GM12865 (cell line): ENCODE data around the gene ANAPC5.
"Not testable (repeated sequence)": the region's sequence is repeated elsewhere in the genome, so short reads cannot be mapped to it uniquely, and the experiment has no call there.

Experiments used
- DNase-seq: peaks from one replicate; pipeline ENCODE4 v3.0.0; 2010; ENCODE audit warnings: low read depth
- H3K4me3 ChIP-seq: 2 replicates; pipeline ENCODE4 v1.5.1; 2011; ENCODE audit warnings: mild to moderate bottlenecking, low read depth, low read length, control low read depth
- CTCF ChIP-seq: IDR thresholded peaks from 2 replicates; pipeline ENCODE4 v1.5.1; 2011; ENCODE audit warnings: low read length, control low read depth, low read depth, inconsistent platforms; ENCODE audit not compliant: insufficient read depth; ENCODE audit errors: missing control alignments

Gene ANAPC5

GRCh38 chr12:121376754-121377697, 24.8 kb upstream of the ANAPC5 start:
- H3K4me3 ChIP-seq: no peak overlapping the region
- TF ChIP-seq CTCF: no peak
- DNase-seq: no peak

- not testable (repeated sequence) for H3K4me3 ChIP-seq, DNase-seq
Measured at GRCh38 chr12:121374945-121375584, 22.9 kb upstream of the ANAPC5 start.

- DNase-seq: not testable (repeated sequence)
Measured at GRCh38 chr12:121374336-121374735, 22.1 kb upstream of the ANAPC5 start.

GRCh38 chr12:121373755-121374154, 21.5 kb upstream of the ANAPC5 start:
- TF ChIP-seq CTCF: no peak
- no peak overlapping the region for H3K4me3 ChIP-seq
- DNase-seq: no peak

More at GRCh38 chr12:121374336-121374735, 22.1 kb upstream of the ANAPC5 start:
- not testable (repeated sequence) for H3K4me3 ChIP-seq

GRCh38 chr12:121371404-121371803, 19.2 kb upstream of the ANAPC5 start:
- DNase-seq: no peak
- TF ChIP-seq CTCF: no peak
- H3K4me3 ChIP-seq: no peak overlapping the region

GRCh38 chr12:121366063-121366459, 13.8 kb upstream of the ANAPC5 start:
- no peak for DNase-seq
- no peak overlapping the region for H3K4me3 ChIP-seq
- TF ChIP-seq CTCF: no peak

GRCh38 chr12:121365416-121366062, 13.3 kb upstream of the ANAPC5 start:
- TF ChIP-seq CTCF: no peak
- DNase-seq: no peak
- H3K4me3 ChIP-seq: no peak overlapping the region
